WTC11 (cell line): ENCODE results near the gene TOX2. TPM values are rescaled to one million over a fixed set of nuclear protein-coding genes. Genes with fewer than 3 reads are reported as not detected.

Experiments used
- ATAC-seq: fragments of 200-7000 bp; cut with Tn5 transposase; 2 replicates; pipeline ENCODE4 v1.10.0; 2021; ENCODE audit warnings: mild to moderate bottlenecking, moderate library complexity
- CTCF ChIA-PET: fragments of 300-600 bp; sonication (Branson Sonifier 250); formaldehyde crosslinking; loops from one replicate; lab custom pipeline; 2021; ENCODE audit warnings: antibody characterized with exemption; lab: Charles Lee
- POLR2A ChIA-PET: fragments of 350-600 bp; sonication (Branson Sonifier 250); formaldehyde crosslinking; loops from one replicate; lab custom pipeline; 2021; ENCODE audit warnings: antibody characterized with exemption; lab: Charles Lee
- DNase-seq: peaks from one replicate; pipeline ENCODE4 v3.0.0; 2021; ENCODE audit warnings: low spot score
- H3K27ac Mint-ChIP-seq: 2 replicates; pipeline ENCODE4 v1.8.0; 2021; ENCODE audit warnings: mixed read lengths
- H3K27me3 Mint-ChIP-seq: 2 replicates; pipeline ENCODE4 v1.8.0; 2021; ENCODE audit warnings: low read depth, mild to moderate bottlenecking, moderate library complexity, mixed read lengths
- H3K36me3 Mint-ChIP-seq: 2 replicates; pipeline ENCODE4 v1.8.0; 2021; ENCODE audit warnings: mixed read lengths
- H3K4me1 Mint-ChIP-seq: 2 replicates; pipeline ENCODE4 v1.8.0; 2022; ENCODE audit warnings: mixed read lengths
- H3K4me3 Mint-ChIP-seq: 2 replicates; pipeline ENCODE4 v1.8.0; 2021; ENCODE audit warnings: mild to moderate bottlenecking, moderate library complexity, mixed read lengths
- H3K9me3 Mint-ChIP-seq: 2 replicates; pipeline ENCODE4 v1.8.0; 2021; ENCODE audit warnings: mixed read lengths
- ATF2 ChIP-seq: sonication (generic); formaldehyde crosslinking; IDR thresholded peaks from 2 replicates; pipeline ENCODE4 v1.8.1; 2022; ENCODE audit warnings: low read depth, missing genetic modification reagents, borderline replicate concordance
- ATF6 ChIP-seq: sonication (generic); formaldehyde crosslinking; IDR thresholded peaks from 2 replicates; pipeline ENCODE4 v1.8.1; 2023; ENCODE audit warnings: mild to moderate bottlenecking, missing genetic modification reagents
- CTCF ChIP-seq: fragments of 200-600 bp; IDR thresholded peaks from 2 replicates; pipeline ENCODE4 v1.8.0; 2022; ENCODE audit warnings: antibody characterized with exemption
- IRF2 ChIP-seq: sonication (generic); formaldehyde crosslinking; IDR thresholded peaks from 2 replicates; pipeline ENCODE4 v1.8.0; 2022; ENCODE audit warnings: low read depth, missing genetic modification reagents, borderline replicate concordance
- NFATC4 ChIP-seq: fragments of 250-450 bp; sonication (Bioruptor Pico); IDR thresholded peaks from 2 replicates; pipeline ENCODE4 v1.9.0; 2021; ENCODE audit warnings: mild to moderate bottlenecking
- NR3C1 ChIP-seq: sonication (generic); formaldehyde crosslinking; conservative IDR thresholded peaks from 2 replicates; pipeline ENCODE4 v1.8.1; 2023; ENCODE audit warnings: low read depth, mild to moderate bottlenecking, missing genetic modification reagents
- TP53 ChIP-seq: sonication (generic); formaldehyde crosslinking; IDR thresholded peaks from 2 replicates; pipeline ENCODE4 v1.8.1; 2023; ENCODE audit warnings: mild to moderate bottlenecking, missing genetic modification reagents
- ZNF532 ChIP-seq: fragments of 250-450 bp; sonication (Bioruptor Pico); IDR thresholded peaks from 2 replicates; pipeline ENCODE4 v1.9.0; 2021; ENCODE audit warnings: mild to moderate bottlenecking, borderline replicate concordance
- total RNA-seq: library from RNA; stranded (reverse); gene quantifications from 3 replicates; pipeline ENCODE4 v1.2.3, GENCODE V29; 2021

Gene TOX2
- total RNA-seq, 1 experiment from 2014 or later = 3.4 TPM

- ChIA-PET CTCF (no interaction called here), POLR2A (no interaction called here)
- Mint-ChIP-seq H3K27ac (peak overlapping the region; percentile 12; the same call in 1 of the 2 replicates), H3K9me3 (peaks cover 4% of the 10 kb centered on the region; the same call in 1 of the 2 replicates), H3K4me1 (peaks cover 15% of the 10 kb centered on the region), H3K4me3 (no peak overlapping the region), H3K27me3 (no peaks in the 10 kb centered on the region), H3K36me3 (no peaks in the 10 kb centered on the region)
- DNase-seq (no peak), ATAC-seq (no peak)
- TF ChIP-seq ATF6 = no peak
Observed at GRCh38 chr20:44028868-44029847, 114.5 kb downstream of the TOX2 start.

- no peaks in the 10 kb centered on the region for H3K27me3 Mint-ChIP-seq
- no peak overlapping the region for H3K4me3 Mint-ChIP-seq
- H3K36me3 Mint-ChIP-seq = no peaks in the 10 kb centered on the region
- TF ChIP-seq NFATC4 = no peak
- TF ChIP-seq, all 79 proteins: peak for 0
- peaks cover 15% of the 10 kb centered on the region for H3K4me1 Mint-ChIP-seq
- POLR2A ChIA-PET = no interaction called here
- DNase-seq = no peak
- CTCF ChIA-PET = no interaction called here
- ATAC-seq = no peak
- H3K9me3 Mint-ChIP-seq = peaks cover 4% of the 10 kb centered on the region; the same call in 1 of the 2 replicates
- peak overlapping the region; percentile 12; the same call in 1 of the 2 replicates for H3K27ac Mint-ChIP-seq
Observed at GRCh38 chr20:44029848-44030230, 115.2 kb downstream of the TOX2 start.

GRCh38 chr20:44030394-44030793 lies 115.7 kb downstream of the TOX2 start:
- POLR2A ChIA-PET = no interaction called here
- no peak for TF ChIP-seq IRF2 (CRISPR knock-in tag)
- TF ChIP-seq NR3C1 (CRISPR knock-in tag) = no peak
- TF ChIP-seq CTCF = no peak
- no peak for TF ChIP-seq ATF2 (CRISPR knock-in tag)
- TF ChIP-seq ZNF532 = no peak
- TF ChIP-seq TP53 (CRISPR knock-in tag) = no peak

More at GRCh38 chr20:44030394-44030793, 115.7 kb downstream of the TOX2 start:
- no peak for DNase-seq
- Mint-ChIP-seq H3K4me3 (no peak overlapping the region), H3K4me1 (peaks cover 14% of the 10 kb centered on the region), H3K27ac (no peak overlapping the region), H3K36me3 (no peaks in the 10 kb centered on the region), H3K27me3 (no peaks in the 10 kb centered on the region), H3K9me3 (peaks cover 4% of the 10 kb centered on the region; the same call in 1 of the 2 replicates)
- CTCF ChIA-PET = no interaction called here
- no peak for ATAC-seq
